Stimulated activated CD4-positive, alpha-beta T cell treated with anti-CD3 and anti-CD28 coated beads, Interleukin-12 subunit alpha, Interleukin-12 subunit beta, amount 100 ng/mL, for 4 hours (primary cell): ENCODE measurements around the gene PGAP2.
"Not testable (repeated sequence)": the region's sequence is repeated elsewhere in the genome, so short reads cannot be mapped to it uniquely, and the experiment has no call there.

Experiments used
- DNase-seq: peaks from one replicate; pipeline ENCODE4 v3.0.0-alpha.2; 2020

The PGAP2 gene

GRCh38 chr11:3807909-3808860 lies at the start of gene PGAP2:
TSS of gene PGAP2 (plus strand) at chr11:3808560. CDS start at chr11:3811260, 2,700 bp downstream.
- DNase-seq: peak; percentile 57

DNA sequence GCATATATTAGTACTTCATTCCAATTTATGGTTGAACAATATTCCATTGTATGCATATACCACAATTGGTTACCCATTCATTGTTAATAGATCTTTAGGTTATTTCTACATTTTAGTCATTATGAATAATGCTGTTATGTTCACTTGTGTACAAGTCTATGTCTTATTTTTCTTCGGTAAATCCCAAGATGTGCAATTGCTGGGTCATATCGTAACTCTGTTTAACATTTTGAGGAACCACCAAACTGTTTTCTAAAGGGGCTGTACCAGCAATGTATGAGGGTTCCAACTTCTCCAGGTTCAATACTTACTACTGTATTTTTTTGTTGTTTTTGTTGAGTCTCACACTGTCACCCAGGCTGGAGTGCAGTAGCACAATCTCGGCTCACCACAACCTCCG lies 44.1 kb upstream of the PGAP2 start:
- no peak for DNase-seq

- not testable (repeated sequence) for DNase-seq
These were observed 41.5 kb upstream of the PGAP2 start for GRCh38 chr11:3766836-3767235.

DNA sequence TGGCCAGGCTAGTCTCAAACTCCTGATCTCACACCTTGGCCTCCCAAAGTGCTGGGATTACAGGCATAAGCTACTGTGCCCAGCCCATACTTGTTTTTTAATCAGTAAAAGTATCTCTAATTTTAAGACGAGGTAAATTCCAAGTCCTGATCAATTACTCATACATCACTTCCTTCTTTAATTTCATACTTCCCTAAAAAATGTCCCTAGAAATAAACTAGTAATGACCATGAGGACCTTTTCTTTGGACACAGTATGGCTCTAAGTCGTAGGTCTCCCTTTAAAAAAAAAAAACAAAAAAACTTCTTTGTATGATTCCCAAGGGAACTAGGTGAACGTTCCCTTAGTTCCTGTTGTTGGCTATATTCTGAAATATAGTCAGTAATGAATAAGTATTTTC lies 40.8 kb upstream of the PGAP2 start:
- no peak for DNase-seq

DNA sequence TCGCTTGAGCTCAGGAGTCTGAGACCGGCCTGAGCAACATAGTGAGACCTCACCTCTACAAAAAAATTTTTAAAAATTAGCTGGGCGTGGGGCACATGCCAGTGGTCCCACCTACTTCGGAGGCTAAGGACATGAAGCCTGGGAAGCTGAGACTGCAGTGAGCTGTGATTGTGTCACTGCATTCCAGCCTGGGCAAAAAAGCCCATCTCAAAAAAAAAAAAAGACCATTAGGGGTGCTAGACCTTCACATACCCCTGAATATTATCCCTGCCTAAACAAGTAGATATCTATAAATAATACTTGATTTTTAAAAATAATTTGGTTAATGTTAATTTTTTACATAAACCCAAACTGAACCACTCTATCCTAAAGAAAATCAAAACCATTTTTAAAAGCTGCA lies 35.2 kb upstream of the PGAP2 start:
- DNase-seq: no peak

GRCh38 chr11:3775736-3776406 lies 32.5 kb upstream of the PGAP2 start:
- no peak for DNase-seq

DNA sequence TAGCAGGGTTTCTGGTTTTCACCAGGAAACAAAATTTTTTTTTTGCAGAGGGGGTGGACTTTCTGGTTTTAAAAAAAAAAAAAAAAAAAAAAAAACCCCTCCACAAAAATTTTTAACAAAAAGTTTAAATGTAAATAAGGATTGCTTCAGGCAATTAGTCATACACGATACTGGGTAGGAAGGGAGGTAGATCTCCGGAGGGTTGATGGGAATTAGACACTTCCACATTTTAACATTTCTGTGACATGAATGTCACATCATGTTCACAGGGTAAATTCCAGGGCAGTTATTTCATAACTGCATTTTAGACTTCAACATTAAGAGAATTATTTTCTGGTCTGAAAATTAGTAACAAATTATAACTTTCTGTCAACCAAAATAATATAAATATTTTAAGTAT lies 26.9 kb upstream of the PGAP2 start:
- DNase-seq: no peak

- no peak for DNase-seq
These were observed 25.4 kb upstream of the PGAP2 start for GRCh38 chr11:3782963-3783362.

DNA sequence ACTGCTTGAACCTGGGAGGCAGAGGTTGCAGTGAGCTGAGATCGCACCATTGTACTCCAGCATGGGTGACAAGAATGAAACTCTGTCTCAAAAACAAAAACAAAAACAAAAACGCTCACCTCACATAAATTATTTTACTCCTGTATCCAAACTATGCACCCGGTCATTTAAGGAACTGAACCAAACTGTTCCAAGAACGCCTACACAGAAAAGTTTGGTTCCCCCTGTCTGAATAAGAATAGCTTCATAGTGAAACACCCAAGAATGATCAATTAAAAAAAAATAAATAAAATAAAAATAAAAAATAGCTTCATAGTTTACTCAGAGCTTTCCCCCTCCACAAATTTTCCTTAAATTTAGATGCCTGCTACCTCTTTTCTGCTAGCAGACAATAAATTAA lies 24.7 kb upstream of the PGAP2 start:
- DNase-seq: no peak

- DNase-seq: no peak
These were observed 21.5 kb upstream of the PGAP2 start for GRCh38 chr11:3786781-3787428.

DNA sequence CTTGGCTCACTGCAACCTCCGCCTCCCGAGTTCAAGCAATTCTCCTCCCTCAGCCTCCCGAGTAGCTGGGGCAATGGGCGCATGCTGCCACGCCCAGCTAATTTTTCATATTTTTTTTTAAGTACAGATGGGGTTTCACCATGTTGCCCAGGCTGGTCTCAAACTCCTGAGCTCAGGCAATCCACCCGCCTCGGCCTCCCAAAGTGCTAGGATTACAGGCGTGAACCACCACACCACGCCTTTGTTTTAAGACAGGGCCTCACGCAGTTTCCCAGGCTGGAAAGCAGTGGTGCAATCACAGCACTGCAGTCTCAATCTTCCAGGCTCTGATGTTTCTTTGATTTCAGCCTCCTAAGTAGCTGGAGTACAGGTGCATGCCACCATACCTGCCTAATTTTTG lies 14.0 kb upstream of the PGAP2 start:
- DNase-seq: not testable (repeated sequence)

GRCh38 chr11:3795131-3796001 lies 13.0 kb upstream of the PGAP2 start:
- no peak for DNase-seq

- DNase-seq: no peak
These were observed 12.4 kb upstream of the PGAP2 start for GRCh38 chr11:3796002-3796311.

DNA sequence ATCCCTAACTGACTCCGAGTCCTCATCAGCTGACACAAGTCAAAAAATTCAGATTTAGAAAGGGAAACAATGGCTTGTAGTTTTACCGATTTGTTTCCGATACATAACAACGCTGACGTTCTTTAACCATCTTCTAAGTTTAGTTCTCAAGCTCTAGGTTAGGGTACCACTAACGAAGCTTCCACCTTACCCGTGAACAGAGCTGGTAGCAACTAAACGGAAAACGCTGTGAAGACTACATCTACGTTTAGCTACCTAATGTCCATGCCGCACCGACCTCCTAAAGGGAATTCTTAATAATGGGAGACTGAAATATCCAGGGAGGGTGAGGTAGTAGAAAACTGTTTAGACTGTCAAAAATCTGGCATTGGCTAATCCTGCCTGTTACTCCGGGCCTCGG lies 12.0 kb upstream of the PGAP2 start:
- DNase-seq: no peak

DNA sequence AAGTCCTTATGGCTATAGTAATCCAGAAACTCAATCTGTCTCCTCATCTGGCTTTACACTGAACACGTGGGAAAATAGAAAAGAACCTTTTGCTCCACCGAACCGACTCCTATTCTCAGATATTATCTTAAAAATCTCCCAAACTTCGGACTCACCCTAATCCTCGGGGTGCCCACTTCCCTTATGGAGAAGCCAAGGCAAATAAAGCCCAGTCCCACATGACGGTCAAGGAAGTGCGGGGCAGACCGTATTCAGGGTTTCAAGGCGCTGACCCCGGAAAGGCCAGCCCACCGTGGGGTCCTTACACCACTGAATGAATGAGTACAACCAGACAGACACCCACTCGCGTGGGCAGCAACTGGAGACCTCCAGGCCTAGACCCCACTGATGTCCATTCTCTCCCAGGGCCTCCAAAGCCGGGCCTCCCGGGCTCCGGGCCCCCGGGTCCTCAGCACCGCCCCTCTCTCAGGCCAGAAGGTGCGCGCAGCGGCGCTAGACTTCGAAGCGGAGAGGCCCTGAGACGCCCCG lies 11.5 kb upstream of the PGAP2 start:
- DNase-seq: no peak

DNA sequence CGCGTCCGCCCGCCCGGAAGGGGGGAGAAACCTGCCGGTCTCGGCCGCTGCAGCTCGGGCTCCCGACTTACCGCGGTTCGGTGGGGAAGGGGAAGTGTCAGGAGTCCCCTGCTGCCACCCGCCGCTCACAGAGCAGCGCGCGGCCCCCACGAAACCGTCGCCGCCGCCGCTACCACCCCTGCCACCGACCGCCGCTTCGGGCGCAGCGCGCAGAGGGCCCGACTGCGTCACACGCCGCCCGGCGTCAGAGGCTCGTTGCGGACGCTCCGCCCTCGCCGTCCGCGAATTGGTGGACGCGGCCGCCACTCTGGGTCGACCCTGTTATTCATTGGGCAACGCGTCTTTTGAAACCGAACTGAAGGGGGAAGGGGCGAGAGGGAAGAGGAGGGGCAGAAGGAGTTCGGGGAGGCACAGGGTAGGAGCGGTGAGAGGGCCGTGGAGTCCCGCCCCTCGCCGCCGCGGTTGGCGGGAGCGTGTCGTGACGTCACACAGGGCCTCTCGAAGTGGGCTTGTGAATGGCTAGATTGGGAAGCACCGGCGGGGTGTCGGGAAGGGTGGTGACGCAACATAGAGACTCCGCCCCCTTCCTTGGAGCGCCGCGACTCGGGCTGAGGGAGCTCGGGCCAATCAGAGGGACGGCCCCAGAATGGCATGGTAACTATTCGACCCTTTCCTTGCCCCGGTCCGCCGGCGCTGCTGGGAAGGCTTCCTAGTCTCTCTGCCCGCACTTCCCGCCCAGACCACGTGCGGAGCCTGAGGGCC lies 10.8 kb upstream of the PGAP2 start, which contains the start of gene NUP98:
TSS of gene NUP98 (minus strand) at position 226 of the 762 bp plus-strand sequence. CDS start 15,437 bp downstream, outside the sequence.
- DNase-seq: peak; percentile 98

DNA sequence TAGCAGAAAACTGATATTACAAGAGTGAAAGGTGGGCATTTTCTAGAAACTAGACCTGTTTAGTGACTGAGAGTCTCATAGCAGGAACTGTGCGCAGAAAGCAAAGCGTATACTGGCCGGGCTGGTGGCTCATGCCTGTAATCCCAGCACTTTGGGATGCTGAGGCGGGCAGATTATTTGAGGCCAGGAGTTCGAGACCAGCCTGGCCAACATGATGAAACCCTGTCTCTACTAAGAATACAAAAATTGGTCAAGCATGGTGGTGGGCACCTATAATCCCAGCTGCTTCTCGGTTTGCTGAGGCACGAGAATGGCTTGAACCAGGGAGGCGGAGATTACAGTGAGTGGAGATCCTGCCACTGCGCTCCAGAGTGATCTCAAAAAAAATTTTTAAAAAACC lies 9.2 kb upstream of the PGAP2 start:
- no peak for DNase-seq

GRCh38 chr11:3799873-3800272 lies 8.5 kb upstream of the PGAP2 start:
- no peak for DNase-seq

DNA sequence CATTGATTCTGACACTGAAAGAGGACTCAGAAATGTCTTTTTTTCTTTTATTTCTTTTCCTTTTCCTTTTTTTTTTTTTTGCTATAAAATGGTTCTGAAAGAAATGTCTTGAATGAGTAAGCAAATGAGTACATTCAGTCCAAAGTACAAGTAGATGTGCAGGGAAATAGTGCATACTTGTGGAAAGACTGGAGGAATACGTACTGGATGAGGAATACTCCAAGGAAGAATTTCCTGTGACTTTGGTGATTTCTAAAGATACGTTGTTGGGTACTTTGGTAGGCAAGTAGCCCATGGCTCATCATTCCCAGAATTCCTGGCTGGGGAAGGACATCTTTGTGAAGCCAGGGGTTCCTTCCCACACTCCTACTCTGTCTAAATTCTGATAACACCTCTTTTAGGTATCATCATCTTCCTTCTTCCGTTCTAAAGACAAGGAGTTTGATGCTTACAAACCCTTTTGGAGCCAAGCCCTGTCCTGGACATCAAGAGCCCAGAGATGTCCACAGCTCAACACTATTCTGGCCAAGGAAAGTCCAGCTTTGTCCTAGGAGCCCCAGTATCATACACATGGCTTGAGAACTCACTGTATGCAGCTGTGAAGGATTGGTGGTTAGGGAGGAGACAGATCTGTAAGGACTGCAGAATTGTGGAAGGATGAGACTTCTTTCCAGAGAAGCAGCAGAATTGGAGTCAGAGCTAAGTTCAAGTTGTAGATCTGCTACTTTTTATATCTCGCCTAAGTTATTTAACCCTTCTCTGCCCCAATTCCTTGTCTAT lies 6.2 kb upstream of the PGAP2 start:
- DNase-seq: no peak

DNA sequence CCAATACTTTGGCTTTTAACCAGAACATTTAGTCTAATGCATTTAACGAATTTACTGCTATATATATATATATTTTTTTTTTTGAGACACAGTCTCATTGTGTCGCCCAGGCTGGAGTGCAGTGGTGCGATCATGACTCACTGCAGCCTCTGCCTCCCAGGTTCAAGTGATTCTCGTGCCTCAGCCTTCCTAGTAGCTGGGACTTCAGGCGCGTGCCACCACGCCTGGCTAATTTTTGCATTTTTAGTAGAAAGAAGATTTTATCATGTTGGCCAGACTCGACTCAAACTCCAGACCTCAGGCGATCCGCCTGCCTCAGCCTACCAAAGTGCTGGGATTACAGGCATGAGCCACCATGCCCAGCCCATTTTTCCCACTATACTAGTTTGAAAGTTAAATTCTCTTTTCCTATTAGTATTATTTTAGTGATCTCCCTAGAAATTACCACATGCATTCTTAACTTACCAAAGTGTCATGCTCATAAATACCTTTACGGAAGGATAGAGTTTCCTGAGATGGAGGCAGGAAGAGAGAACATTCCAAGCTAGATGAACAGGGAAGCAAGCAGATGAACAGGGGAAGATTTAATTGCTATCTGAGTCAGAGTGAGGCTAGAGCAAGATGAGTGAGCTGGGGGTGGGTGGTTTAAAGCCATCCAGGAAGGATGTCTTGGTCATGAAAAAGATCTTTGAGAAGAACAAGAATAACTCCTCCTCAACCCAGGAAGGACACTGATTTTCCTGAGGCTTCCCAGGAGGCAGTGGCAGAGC lies 4.4 kb upstream of the PGAP2 start:
- no peak for DNase-seq
